ENCODE measurements around the gene PLEKHB2.
"Not testable (repeated sequence)": the region's sequence is repeated elsewhere in the genome, so short reads cannot be mapped to it uniquely, and the experiment has no call there.

PLEKHB2 gene

DNA sequence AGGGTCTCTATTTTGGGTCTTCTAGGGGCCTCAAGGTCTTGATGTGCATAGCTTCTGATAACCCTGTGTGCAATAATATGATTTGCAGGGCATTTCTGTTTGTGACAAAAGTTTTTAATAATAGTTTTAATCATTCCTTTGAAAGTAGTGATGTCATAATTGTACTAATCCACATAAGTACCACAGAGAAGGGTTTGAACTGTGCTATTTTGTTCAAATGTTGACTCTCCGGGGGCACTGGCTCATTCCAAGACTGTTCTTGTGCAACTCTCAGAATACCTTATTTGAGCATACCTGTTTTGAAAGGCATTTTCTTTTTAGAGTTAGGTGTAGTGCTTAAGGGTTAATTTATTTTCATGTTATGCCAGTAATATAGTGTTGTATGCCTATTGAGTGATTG, 41.6 kb downstream of the PLEKHB2 start:
- no peak for DNase-seq

DNA sequence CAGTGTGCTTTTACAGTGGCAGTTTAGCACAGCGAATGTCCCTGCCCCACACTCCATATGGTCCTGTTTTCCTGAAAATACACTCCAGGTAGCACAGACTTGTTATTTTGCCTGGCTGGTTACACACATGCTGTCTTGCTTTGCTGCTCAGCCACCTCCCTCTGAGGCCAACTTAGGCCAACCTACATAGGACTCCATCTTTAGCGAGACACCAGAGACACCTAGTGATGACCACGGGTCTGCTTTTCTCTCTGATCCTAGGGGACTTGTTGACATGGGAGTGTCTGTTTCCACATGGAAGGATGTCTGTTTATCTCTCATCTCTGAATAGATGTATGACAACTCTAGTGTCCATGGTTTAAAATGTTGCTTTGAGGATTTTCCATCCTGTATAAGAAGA, 43.3 kb downstream of the PLEKHB2 start:
- no peak for DNase-seq

DNA sequence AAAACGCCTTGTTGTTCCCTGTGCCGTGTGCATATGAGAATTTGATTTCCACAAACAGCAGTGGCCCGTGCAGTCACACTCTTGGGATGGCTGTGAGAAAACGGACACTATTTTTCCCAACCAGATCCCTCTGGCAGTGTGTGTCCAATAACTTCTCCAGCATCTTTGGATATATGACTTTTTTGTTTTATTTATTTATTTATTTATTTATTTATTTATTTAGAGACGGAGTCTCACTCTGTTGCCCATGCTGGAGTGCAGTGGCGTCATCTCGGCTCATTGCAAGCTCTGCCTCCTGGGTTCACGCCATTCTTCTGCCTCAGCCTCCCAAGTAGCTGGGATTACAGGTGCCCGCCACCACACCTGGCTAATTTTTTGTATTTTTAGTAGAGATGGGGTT, 45.0 kb downstream of the PLEKHB2 start:
- DNase-seq = not testable (repeated sequence)

DNA sequence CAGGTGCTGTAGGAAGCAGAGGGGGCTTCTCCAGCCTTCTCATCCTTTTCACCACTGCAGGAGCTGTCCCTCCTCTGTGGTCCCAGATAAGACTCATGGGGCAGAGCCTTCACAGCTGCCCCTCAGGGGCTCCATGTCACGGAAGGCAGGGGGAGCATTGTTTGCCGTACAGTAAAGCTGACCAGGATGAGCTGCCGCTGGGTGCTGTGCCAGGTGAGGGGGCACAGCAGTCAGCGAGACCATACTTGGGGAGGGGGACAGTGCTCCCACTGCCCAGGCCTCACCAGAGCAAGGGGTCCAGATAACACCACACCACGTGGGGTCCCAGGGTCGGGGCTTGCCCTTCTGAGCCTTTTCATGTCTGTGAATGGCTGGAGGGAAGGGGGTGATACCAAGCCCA, 46.3 kb downstream of the PLEKHB2 start:
- no peak for DNase-seq

DNA sequence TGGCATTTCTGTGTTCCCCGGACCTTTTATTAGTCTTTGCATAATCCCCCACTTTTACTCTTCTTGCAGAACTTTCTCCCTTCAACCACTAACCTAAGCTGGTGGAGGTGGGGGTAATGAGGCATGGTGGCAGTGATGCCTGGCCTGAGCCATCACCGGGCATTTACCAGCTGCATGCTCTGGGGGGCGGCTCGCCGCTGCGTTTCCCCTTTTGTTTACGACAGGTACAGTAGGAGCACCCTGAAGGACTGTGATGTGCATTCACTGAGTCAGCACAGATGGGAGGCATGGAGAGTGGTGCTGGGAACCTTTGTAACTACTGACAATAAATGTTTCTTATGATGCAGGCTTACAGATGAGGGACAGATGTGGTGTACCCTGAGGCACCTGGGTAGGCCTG, 46.9 kb downstream of the PLEKHB2 start:
- no peak for DNase-seq

DNA sequence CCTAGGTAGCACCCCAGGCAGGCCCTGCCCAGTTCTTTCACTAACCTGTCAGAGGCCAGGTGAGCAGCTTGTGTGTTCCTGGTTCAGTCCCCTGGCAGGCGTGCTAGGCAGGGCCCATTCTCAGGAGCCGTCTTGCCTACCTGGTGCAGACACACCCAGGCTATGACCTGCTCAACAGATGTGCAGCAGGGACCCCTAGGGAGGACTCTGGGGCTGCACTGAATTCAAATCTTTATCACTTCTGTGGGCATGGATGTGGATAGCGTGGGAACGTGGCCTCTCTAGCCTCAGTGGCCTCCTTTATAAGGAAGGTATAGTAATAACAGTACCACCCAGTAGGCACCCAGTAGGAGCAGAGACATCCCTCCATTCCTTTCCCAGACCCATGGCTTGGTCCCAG, 48.4 kb downstream of the PLEKHB2 start:
- no peak for DNase-seq

DNA sequence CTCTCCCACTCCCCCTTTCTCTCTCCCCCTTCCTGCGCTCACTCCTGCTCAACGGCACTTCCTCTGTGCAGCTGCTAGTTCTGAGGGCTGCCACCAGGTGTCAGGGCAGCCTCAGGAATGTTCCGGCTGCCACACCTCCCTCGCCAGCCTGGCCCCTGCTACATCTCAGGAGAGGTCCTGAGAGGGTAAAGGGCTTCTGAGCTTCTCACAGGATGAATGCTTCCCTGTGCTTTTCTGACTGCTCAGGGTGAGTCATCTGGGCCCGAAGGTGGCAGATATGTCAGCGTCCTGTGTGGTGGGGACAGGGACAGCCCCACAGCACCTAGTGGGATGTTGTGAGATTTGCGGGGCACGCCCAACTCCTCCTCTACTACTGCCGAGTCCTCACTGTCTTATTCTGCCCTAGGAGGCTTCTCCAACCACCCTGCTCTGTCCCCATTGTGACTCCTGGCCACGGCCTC, 49.0 kb downstream of the PLEKHB2 start:
- peak; percentile 55 for DNase-seq

DNA sequence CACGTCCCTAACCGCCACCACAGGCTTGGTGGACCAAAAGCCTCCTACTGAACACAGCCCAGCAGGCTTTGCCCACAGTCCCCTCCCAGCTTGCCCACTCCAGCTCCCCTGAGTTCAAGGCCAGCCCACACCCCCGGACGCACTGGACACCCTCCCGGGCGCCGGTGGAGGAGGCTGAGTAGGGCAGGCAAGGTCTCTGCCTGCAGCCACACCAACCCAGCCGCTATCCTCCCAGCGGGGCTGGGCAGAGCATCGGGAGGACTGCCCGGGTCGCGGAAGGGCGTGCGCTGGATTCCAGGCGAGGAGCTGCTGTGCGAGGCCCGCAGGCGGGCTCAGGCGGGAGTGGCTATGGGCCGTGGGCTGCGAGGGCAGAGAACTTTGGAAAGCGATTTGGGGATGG, 49.5 kb downstream of the PLEKHB2 start:
- DNase-seq = no peak

DNA sequence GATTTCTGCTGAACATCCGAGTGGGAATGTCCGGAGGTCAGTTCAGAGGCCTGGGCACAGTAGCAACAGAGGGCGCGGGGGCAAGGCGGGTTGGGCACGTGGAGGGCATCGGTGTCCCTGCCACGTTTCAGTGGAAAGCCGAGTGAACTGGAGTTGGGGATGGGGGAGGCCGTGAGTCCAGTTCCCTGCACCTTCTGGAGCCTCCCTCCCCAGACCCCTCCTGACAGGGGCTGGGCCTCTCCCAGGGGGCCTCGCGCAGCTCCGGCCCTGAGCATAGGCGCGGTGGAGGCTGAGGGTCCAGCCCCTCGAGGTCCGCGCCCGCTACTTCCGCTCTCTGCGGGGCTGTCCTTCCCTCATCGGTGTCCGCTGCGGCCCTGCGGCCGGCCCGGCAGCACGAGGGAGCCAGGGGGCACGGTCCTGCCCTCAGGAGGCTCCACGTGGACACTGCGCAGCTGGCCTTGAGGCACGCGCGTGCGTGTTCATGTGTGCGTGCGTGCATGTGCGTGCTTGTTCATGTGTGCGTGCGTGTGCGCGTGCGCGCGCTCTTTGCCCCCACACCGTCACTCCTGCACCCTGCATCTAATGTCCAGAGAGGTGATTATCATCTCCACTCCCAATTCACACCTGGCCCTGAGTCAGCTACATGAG, 50.2 kb downstream of the PLEKHB2 start:
- DNase-seq = no peak

DNA sequence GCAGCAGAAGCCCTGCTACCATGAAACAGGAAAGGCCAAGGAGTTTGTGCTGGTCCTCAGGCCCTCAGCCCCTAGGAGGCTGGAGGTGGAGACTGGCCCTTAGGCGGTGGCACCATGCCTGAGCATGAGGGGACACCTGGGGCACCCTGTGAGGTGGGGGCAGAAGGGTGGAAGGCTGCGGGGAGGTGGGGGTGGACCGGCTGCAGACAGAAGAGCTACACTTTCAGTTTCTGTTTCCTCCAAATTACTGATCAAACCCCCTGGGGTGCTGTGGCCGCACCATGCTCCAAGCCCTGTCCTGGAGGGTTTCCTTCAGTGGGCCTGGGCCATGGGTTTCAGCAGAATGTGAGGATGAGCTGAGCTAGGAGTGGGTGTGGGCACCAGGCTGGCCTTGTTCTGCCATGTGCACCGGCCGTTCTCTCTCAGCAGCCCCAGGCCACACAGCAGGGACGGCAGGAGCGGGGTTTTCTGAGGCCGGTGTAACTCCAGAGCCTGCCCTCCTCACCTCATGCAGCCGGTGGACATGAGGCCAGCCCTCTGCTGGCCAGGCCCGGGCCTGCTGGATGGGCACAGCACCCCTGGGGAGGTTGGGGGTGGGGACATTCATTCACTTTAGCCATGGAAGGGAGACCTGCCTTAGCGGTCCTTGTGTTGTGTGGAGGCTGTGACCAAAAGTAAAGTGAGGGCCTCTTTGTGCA, 51.5 kb downstream of the PLEKHB2 start:
- peak; percentile 6 for DNase-seq

DNA sequence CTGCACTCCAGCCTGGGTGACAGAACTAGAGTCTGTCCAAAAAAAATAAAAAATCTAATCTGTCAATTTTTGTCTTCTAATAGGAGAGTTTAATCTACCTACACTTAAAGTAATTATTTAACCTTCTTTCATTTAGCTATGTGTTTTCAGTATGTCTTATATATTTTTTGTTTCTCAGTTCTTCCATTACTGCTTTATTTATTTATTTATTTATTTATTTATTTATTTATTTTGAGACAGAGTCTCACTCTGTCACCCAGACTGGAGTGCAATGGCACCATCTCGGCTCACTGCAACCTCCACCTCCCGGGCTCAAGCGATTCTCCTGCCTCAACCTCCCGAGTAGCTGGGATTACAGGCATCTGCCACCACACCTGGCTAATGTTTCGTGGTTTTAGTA, 60.4 kb downstream of the PLEKHB2 start:
- not testable (repeated sequence) for DNase-seq

DNA sequence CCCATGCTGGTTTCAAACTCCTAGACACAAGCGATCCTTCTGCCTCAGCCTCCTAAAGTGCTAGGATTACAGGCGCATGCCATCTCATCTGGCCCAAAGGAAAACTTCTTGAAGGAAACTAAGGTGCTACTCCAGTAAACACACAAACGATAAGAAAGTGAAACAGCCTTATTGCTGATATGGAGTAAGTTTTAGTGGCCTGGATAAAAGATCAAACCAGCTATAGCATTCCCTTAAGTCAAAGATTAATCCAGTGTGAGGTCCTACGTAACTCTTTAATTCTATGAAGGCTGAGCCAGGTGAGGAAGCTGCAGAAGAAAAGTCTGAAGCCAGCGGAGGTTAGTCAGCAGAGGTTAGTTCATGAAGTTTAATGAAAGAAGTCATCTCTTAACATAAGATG, 63.4 kb downstream of the PLEKHB2 start:
- DNase-seq = no peak

DNA sequence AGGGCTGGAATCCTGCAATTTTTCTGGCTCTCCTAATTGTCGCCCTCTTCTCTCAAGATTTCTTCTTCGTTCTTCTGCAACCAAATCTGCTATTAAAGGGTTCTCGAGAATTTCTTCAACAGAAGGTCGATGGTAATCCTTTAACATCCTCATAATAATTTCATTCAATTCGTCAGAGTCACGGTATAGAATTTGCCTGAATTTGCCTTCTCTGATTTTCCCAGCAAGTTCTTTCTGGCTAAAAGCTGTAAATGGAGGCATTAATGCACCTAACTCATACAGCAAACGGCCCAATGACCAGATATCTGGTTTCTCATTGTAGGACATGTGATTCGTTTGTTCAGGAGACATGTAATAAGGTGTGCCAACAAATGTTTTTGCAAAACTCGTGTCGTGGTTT, 72.9 kb downstream of the PLEKHB2 start:
- DNase-seq = not testable (repeated sequence)

DNA sequence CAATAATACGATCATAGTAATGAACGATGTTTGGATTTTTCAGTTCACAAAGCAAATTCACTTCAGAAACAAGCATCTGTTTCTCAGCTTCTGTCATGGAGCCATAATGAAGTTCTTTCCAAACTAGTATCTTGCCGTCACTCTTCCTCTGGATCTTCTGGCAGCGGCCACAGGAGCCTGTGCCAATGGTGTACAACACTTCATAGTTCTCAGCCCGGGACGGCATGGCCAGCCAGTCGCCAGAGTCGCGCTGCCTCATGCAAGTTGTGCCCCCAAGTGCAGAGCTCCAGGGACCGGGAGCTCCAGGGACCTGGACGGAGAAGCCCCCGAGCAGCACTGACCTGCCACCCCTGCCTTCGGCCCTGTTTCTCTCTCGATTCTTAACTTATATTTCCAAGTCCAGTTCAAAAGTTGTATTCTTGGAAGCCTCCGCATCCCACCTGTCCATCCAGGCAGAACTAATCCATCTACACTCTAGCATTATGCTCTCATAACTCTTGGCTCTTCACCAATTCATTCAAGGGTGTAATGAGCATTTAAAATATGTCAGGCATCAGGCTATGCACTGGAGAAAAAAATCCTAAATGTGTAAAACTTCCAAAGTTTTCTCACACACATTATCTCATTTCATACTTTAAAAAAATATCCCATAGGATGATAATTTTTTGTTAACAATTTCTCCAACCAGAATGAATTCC, 73.7 kb downstream of the PLEKHB2 start:
- not testable (repeated sequence) for DNase-seq

DNA sequence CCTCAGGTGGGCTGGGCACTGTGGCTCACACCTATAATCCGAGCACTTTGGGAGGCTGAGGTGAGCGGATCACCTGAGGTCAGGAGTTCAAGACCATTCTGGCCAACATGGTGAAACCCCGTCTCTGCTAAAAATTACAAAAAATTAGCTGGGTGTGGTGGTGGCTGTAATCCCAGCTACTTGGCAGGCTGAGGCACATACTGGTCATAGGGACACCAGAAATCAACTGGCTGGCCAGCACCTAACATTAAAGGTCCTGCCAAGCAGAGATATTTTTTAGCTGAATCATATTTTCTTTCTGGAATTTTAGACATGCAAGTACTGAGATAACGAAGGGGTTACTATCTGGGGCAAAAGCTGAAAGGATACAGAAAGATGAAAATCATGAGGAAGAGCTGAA, 76.3 kb downstream of the PLEKHB2 start:
- DNase-seq = not testable (repeated sequence)

DNA sequence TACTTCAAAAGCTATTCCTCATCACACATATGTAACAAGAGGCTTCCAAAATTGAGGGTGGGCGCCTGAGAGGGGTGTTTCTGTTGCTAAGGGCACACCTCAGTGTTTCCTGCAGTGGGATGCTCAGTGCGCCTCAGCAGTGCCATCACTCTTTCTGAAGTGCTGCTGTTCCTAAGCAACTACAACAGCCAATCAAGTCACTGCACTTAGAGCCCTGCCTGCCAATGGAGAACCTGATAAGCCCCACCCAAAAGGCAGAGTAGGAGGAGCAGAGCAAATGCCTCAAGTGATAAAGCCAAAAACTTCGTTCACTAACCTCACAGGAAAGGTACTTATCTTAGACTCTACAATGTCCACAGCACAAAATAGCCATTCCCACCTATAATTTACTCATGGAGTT, 88.3 kb downstream of the PLEKHB2 start:
- DNase-seq = not testable (repeated sequence)

DNA sequence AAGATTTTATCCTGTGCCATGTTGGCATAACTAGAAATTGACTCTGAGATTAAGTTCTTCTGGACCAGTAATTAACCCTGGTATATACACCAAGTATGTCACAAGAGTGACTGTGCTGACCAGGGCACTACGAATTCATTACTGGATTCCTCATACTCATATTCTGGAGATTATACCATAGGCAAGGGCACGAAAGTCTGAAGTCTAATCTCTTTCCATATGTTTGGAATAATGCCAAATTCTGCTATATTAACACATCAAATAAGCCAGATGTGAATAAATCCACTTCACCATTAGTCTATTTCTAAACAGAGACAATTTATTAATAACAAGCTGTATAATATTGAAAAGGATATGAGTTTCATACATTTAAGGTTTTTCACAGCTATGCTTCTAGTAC, 91.0 kb downstream of the PLEKHB2 start:
- DNase-seq = not testable (repeated sequence)
